Trophoblast cell (in vitro differentiated cells and primary cell): Measurements from ENCODE around the gene FGD2.

Experiments used
- DNase-seq, 2 donors: peaks; one replicate each; pipeline ENCODE4 v3.0.0-alpha.2; 2016
- H2AFZ ChIP-seq: 2 replicates; pipeline ENCODE4 v1.6.1; 2013; ENCODE audit warnings: low read length, moderate library complexity, mild to moderate bottlenecking; ENCODE audit not compliant: insufficient read depth, poor library complexity
- H2AK5ac ChIP-seq: 2 replicates; pipeline ENCODE4 v1.6.1; 2013; ENCODE audit warnings: mild to moderate bottlenecking, low read length
- H2BK120ac ChIP-seq: 2 replicates; pipeline ENCODE4 v1.6.1; 2013; ENCODE audit warnings: low read length, mild to moderate bottlenecking, moderate library complexity; ENCODE audit not compliant: insufficient read depth, poor library complexity
- H2BK12ac ChIP-seq: 2 replicates; pipeline ENCODE4 v1.6.1; 2013; ENCODE audit warnings: mild to moderate bottlenecking, low read length, moderate library complexity
- H2BK5ac ChIP-seq: 2 replicates; pipeline ENCODE4 v1.6.1; 2013; ENCODE audit warnings: low read length, low read depth, moderate library complexity, mild to moderate bottlenecking; ENCODE audit not compliant: poor library complexity
- H3K14ac ChIP-seq: 2 replicates; pipeline ENCODE4 v1.6.1; 2013; ENCODE audit warnings: mild to moderate bottlenecking, low read length
- H3K18ac ChIP-seq: 2 replicates; pipeline ENCODE4 v1.6.1; 2013; ENCODE audit warnings: mild to moderate bottlenecking, low read length
- H3K23ac ChIP-seq: 2 replicates; pipeline ENCODE4 v1.6.1; 2013; ENCODE audit warnings: low read length
- H3K27ac ChIP-seq: 2 replicates; pipeline ENCODE4 v1.5.1; 2013; ENCODE audit warnings: low read depth, mild to moderate bottlenecking, inconsistent platforms, low read length, moderate library complexity
- H3K27me3 ChIP-seq: 2 replicates; pipeline ENCODE4 v1.6.1; 2013; ENCODE audit warnings: inconsistent platforms, mild to moderate bottlenecking, low read length, moderate library complexity; ENCODE audit not compliant: insufficient read depth
- H3K36me3 ChIP-seq, 2 experiments: 1 replicate in 1 of 2; 2 replicates in 1 of 2; pipeline ENCODE4 v1.6.1; 2013; ENCODE audit warnings: low read length in 2 of 2, mild to moderate bottlenecking in 2 of 2, moderate library complexity in 1 of 2; ENCODE audit not compliant: insufficient read depth in 2 of 2, control insufficient read depth in 1 of 2
- H3K4ac ChIP-seq: 2 replicates; pipeline ENCODE4 v1.6.1; 2013; ENCODE audit warnings: low read depth, mild to moderate bottlenecking, low read length, moderate library complexity
- H3K4me1 ChIP-seq, 2 experiments: 1 replicate in 1 of 2; 2 replicates in 1 of 2; pipeline ENCODE4 v1.6.1; 2013; ENCODE audit warnings: low read length in 2 of 2, mild to moderate bottlenecking in 2 of 2, moderate library complexity in 1 of 2; ENCODE audit not compliant: insufficient read depth in 2 of 2, control insufficient read depth in 1 of 2
- H3K4me2 ChIP-seq: 2 replicates; pipeline ENCODE4 v1.6.1; 2013; ENCODE audit warnings: inconsistent platforms, mild to moderate bottlenecking, low read length, moderate library complexity
- H3K4me3 ChIP-seq: 2 replicates; pipeline ENCODE4 v1.5.1; 2013; ENCODE audit warnings: mild to moderate bottlenecking, low read depth, low read length, inconsistent platforms
- H3K79me1 ChIP-seq: one replicate; pipeline ENCODE4 v1.6.1; 2013; ENCODE audit warnings: low read length
- H3K79me2 ChIP-seq: 2 replicates; pipeline ENCODE4 v1.6.1; 2013; ENCODE audit warnings: low read length, mild to moderate bottlenecking; ENCODE audit not compliant: control insufficient read depth, insufficient read depth, poor library complexity
- H3K9ac ChIP-seq: 2 replicates; pipeline ENCODE4 v1.6.1; 2013; ENCODE audit warnings: mild to moderate bottlenecking, low read length
- H3K9me3 ChIP-seq: 2 replicates; pipeline ENCODE4 v1.6.1; 2013; ENCODE audit warnings: low read depth, mild to moderate bottlenecking, control low read depth, inconsistent platforms, low read length; ENCODE audit not compliant: insufficient read depth
- H4K12ac ChIP-seq: 2 replicates; pipeline ENCODE4 v1.6.1; 2013; ENCODE audit warnings: low read depth, mild to moderate bottlenecking, low read length, moderate library complexity
- H4K8ac ChIP-seq: 2 replicates; pipeline ENCODE4 v1.6.1; 2013; ENCODE audit warnings: low read depth, mild to moderate bottlenecking, low read length, moderate library complexity
- H4K91ac ChIP-seq: one replicate; pipeline ENCODE4 v1.6.1; 2013; ENCODE audit warnings: low read depth, mild to moderate bottlenecking, low read length, moderate library complexity
- WGBS: extraction: QIAGEN DNeasy Blood & Tissue Kit; methylation state at CpG from one replicate; pipeline ENCODE4 v1.1.7; 2013; ENCODE audit warnings: missing lambda C conversion rate; ENCODE audit not compliant: insufficient read length, insufficient coverage; ENCODE audit errors: extremely low coverage; 5-methylcytosine and 5-hydroxymethylcytosine counted together

Gene FGD2

DNA sequence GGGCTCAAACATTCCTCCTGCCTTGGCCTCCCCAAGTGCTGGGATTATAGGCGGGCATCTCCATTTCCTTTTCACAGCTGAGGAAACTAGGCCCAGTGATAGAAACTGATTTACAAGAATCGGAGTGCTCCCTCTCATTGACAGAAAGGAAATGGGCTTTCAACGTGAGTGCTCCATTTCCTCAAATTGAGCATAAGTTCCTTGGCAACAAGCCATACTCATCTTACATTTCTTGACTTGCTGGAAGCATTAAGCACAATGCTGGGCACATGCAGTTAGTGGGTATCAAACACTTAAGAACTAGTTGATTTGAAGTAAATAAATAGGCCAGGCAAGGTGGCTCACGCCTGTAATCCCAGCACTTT lies 54.7 kb downstream of the FGD2 start:
- Histone ChIP-seq H3K18ac (no peak overlapping the region), H2AFZ (peak overlapping the region; percentile 53), H4K91ac (peak overlapping the region; percentile 91), H4K8ac (no peak overlapping the region), H3K14ac (peak overlapping the region; percentile 90), H3K4me3 (no peak overlapping the region), H3K79me2 (peaks cover 3% of the 10 kb centered on the region), H2BK12ac (peak overlapping the region; percentile 88), H2BK120ac (peak overlapping the region; percentile 94), H2AK5ac (no peak overlapping the region), H3K36me3 (no peaks in the 10 kb centered on the region), H4K12ac (peak overlapping the region; percentile 85), H3K79me1 (peaks cover 10% of the 10 kb centered on the region), H2BK5ac (peak overlapping the region; percentile 71), H3K27me3 (no peaks in the 10 kb centered on the region), H3K27ac (no peak overlapping the region), H3K4me2 (no peak overlapping the region), H3K23ac (no peak overlapping the region), H3K9me3 (no peaks in the 10 kb centered on the region), H3K4ac (no peak overlapping the region), H3K4me1 (peaks cover 14 to 18% of the 10 kb centered on the region in 2 experiments), H3K9ac (no peak overlapping the region)
- DNase-seq: no peak
- WGBS: no CpG with 5 or more reads among the region's 4 CpGs

DNA sequence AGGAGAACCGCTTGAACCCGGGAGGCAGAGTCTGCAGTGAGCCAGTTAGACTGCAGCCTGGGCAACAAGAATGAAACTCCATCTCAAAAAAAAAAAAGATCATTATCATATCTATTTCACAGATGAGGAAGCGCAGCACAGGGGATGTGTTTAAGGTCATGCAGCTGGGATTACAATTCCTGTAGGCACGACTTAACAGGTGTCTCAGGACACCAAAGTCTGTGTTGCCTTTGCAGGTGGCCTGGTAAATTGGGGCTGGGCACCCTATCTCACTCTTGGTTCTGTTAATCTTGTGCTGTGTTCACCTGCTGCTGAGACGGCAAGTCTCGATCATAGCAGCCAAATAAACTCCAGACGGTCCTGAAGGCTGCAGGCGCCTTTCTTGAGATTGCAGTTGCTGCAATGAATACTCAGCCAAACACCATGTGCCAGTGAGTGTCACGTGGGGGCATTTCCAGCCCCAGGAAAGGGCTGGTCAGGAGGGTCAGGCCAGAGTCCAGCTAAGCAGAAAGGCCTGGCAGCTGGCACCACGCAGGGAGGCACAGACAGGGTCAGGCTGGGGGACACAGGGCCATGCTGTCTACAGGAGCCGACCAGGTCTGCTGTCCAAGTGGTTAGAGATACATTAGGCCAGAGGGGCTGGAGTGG lies 55.8 kb downstream of the FGD2 start:
- no peak overlapping the region for H4K12ac ChIP-seq
- H2AK5ac ChIP-seq: no peak overlapping the region
- no peak overlapping the region for H3K27ac ChIP-seq
- no peak overlapping the region for H3K9ac ChIP-seq
- H2AFZ ChIP-seq: no peak overlapping the region
- no peaks in the 10 kb centered on the region for H3K27me3 ChIP-seq
- no peak overlapping the region for H2BK120ac ChIP-seq
- no peaks in the 10 kb centered on the region for H3K9me3 ChIP-seq
- no peak overlapping the region for H3K14ac ChIP-seq
- no peak overlapping the region for H3K4me3 ChIP-seq
- H3K79me2 ChIP-seq: peaks cover 3% of the 10 kb centered on the region
- no peak overlapping the region for H2BK5ac ChIP-seq
- no peak overlapping the region for H4K91ac ChIP-seq
- H3K23ac ChIP-seq: no peak overlapping the region
- DNase-seq: no peak
- no peaks in the 10 kb centered on the region for H3K36me3 ChIP-seq
- no peak overlapping the region for H2BK12ac ChIP-seq
- no peak overlapping the region for H3K4ac ChIP-seq
- peaks cover 11 to 13% of the 10 kb centered on the region in 2 experiments for H3K4me1 ChIP-seq
- no peak overlapping the region for H4K8ac ChIP-seq
- peaks cover 10% of the 10 kb centered on the region for H3K79me1 ChIP-seq
- no peak overlapping the region for H3K4me2 ChIP-seq
- no peak overlapping the region for H3K18ac ChIP-seq
- no CpG with 5 or more reads among the region's 11 CpGs for WGBS

DNA sequence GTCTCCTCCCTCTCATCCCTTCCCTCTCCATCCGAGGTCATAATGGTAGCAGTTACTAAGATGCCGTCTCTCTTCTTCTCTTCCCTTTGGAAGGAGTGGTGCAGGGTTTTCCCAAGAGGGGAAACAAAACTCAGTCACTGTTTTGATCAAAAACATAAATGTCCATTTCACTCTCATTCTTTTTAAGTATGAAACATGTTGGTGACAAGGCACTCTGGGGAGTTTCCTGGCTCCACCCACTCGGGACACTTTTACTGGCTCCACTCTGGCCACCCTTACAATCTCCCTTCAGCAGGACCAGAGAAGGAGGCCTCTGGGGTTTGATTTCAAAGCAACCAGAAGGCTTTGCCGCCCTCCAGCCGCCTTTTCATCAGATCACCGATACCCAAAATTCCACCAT lies 57.0 kb downstream of the FGD2 start:
- Histone ChIP-seq H3K79me2 (peaks cover 3% of the 10 kb centered on the region), H3K27ac (no peak overlapping the region), H4K8ac (no peak overlapping the region), H4K12ac (no peak overlapping the region), H4K91ac (no peak overlapping the region), H2BK12ac (no peak overlapping the region), H3K4ac (no peak overlapping the region), H3K9ac (no peak overlapping the region), H3K23ac (no peak overlapping the region), H3K9me3 (no peaks in the 10 kb centered on the region), H3K4me2 (no peak overlapping the region), H2AK5ac (no peak overlapping the region), H2BK5ac (no peak overlapping the region), H3K18ac (no peak overlapping the region), H3K36me3 (no peaks in the 10 kb centered on the region), H2AFZ (no peak overlapping the region), H3K14ac (no peak overlapping the region), H2BK120ac (no peak overlapping the region), H3K27me3 (no peaks in the 10 kb centered on the region), H3K79me1 (peaks cover 8% of the 10 kb centered on the region), H3K4me3 (no peak overlapping the region), H3K4me1 (peaks cover 7 to 9% of the 10 kb centered on the region in 2 experiments)
- DNase-seq: no peak
- no CpG with 5 or more reads among the region's 6 CpGs for WGBS

DNA sequence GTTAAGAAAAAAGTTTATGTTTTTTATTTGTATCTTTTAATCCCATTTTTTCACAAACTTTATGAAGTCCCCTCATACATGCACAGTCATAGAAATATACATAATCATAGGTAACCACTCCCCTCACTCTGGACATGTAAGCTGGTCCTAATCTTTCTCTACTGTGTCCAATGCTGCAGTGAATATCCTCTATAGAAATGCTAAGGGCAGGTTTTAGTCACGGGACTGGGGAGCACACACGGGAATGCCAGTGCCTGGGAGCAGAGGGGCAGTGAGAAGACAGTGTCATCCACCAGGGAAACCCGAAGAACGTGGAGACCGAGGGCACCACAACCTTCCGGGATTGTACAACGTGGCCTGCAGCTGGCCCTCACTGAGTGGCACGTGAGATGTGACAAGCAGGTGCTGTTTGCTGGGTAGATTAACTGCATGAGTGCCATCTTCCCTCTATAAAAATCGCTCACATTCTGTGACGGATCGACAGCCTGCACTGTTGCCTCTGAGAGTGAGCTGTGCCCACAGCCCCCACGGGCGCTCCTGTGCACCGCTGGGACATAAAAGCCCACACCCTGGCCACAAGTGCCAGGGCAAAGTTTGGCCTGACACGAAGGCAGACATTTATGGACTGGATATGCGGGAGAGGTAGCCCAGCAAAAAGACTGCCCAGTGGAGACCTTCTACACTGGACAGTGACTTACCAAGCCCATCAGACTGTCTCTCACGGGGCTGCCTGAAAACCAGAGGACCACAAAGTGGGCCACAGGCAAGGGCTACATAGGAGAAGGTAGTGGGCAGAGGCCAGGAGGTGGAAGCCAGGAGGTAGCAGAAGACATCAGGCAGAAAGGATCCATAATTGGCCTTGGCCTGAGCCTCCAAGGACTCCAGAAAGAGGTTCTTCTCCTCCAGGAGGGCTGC lies 63.2 kb downstream of the FGD2 start:
- H2BK120ac ChIP-seq: no peak overlapping the region
- H3K79me1 ChIP-seq: no peaks in the 10 kb centered on the region
- no peak overlapping the region for H3K4me2 ChIP-seq
- no peak overlapping the region for H4K8ac ChIP-seq
- H3K23ac ChIP-seq: no peak overlapping the region
- no peak overlapping the region for H2AFZ ChIP-seq
- H2BK12ac ChIP-seq: no peak overlapping the region
- H3K27ac ChIP-seq: no peak overlapping the region
- H3K9me3 ChIP-seq: peaks cover 2% of the 10 kb centered on the region
- H3K18ac ChIP-seq: no peak overlapping the region
- no peak for DNase-seq
- H2AK5ac ChIP-seq: no peak overlapping the region
- no peak overlapping the region for H3K4me3 ChIP-seq
- H3K4ac ChIP-seq: no peak overlapping the region
- H3K4me1 ChIP-seq: peaks cover 0 to 2% of the 10 kb centered on the region in 2 experiments
- no peaks in the 10 kb centered on the region for H3K79me2 ChIP-seq
- no peak overlapping the region for H3K9ac ChIP-seq
- H4K91ac ChIP-seq: no peak overlapping the region
- no peaks in the 10 kb centered on the region for H3K36me3 ChIP-seq
- no peaks in the 10 kb centered on the region for H3K27me3 ChIP-seq
- H3K14ac ChIP-seq: no peak overlapping the region
- WGBS: no CpG with 5 or more reads among the region's 17 CpGs
- H4K12ac ChIP-seq: no peak overlapping the region
- H2BK5ac ChIP-seq: no peak overlapping the region
